ENCODE data around the gene CUTC. TPM values are rescaled to one million over a fixed set of nuclear protein-coding genes. Genes with fewer than 3 reads are reported as not detected.
A peak's percentile ranks its signal among the peaks of the same experiment; 100 is the strongest.
"Not testable (repeated sequence)": the region's sequence is repeated elsewhere in the genome, so short reads cannot be mapped to it uniquely, and the experiment has no call there.

Gene CUTC
- polyA plus RNA-seq, 1 donor = 26.4 TPM

DNA sequence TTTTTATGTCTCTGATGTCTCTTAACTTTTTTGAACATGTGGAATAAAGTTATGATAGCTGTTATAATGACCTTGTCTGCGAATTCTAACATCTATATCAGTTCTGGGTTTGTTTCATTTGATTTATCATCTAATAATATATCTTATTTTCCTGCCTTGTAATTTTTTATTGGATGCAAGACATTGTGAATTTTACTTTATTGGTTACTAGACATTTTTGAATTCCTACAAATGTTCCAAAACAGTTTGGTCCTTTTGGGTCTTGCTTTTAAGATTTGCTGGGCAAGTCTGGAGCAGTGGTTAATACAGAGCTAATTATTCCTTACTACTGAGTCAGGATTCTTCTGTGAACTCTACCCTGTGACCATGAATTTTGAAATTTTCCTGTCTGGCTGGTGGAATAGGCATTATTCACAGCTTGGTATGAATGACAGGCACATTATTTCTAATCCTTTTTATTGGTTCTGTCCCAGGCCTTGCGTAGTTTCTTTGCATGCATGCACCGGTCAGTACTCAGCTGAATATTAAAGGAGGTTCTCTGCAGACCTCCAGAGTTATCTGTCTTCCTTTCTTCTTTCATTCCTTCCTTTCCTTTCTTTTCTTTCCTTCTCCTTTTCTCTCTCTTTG lies 9.0 kb downstream of the CUTC start:
- H3K4me1 ChIP-seq (ENCODE audit: control insufficient read depth, insufficient read depth, low read length) = no peaks in the 10 kb centered on the region
- H3K27me3 ChIP-seq (ENCODE audit: control insufficient read depth, insufficient read depth, low read length) = no peaks in the 10 kb centered on the region
- H3K9me3 ChIP-seq (ENCODE audit: control insufficient read depth, low read depth, low read length) = peaks cover 13% of the 10 kb centered on the region
- no peak for DNase-seq
- WGBS (ENCODE audit: insufficient coverage, low lambda C conversion rate) = 100% methylated on average over 3 of the region's 3 CpGs
- no peak overlapping the region for H3K4me3 ChIP-seq (ENCODE audit: low read length)
- no peak overlapping the region for H3K27ac ChIP-seq (ENCODE audit: low read length)
- H3K36me3 ChIP-seq (ENCODE audit: control insufficient read depth, insufficient read depth, low read length) = peaks cover 61% of the 10 kb centered on the region

DNA sequence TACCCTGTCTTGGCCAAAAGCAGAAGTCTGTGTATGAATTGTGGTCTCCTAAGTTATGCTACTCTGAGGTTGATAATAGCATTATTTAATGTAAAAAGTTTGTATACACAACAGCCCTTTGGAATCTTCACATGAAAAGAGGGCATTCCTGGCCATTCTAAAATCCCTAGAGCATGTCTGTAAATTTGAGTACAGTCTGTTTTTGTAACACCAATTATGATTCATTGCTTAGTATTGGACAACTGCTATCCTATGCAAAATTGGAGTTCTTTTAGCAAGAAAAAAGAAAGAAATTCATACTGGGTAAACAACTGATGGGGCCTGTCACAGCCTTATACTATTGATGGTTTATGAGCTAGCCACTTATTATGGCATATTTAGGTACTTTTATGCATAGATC lies 10.2 kb downstream of the CUTC start:
- DNase-seq = no peak
- Histone ChIP-seq H3K4me1 (ENCODE audit: control insufficient read depth, insufficient read depth, low read length) (no peaks in the 10 kb centered on the region), H3K36me3 (ENCODE audit: control insufficient read depth, insufficient read depth, low read length) (peaks cover 60% of the 10 kb centered on the region), H3K9me3 (ENCODE audit: control insufficient read depth, low read depth, low read length) (peaks cover 13% of the 10 kb centered on the region), H3K4me3 (ENCODE audit: low read length) (no peak overlapping the region), H3K27me3 (ENCODE audit: control insufficient read depth, insufficient read depth, low read length) (no peaks in the 10 kb centered on the region), H3K27ac (ENCODE audit: low read length) (no peak overlapping the region)

DNA sequence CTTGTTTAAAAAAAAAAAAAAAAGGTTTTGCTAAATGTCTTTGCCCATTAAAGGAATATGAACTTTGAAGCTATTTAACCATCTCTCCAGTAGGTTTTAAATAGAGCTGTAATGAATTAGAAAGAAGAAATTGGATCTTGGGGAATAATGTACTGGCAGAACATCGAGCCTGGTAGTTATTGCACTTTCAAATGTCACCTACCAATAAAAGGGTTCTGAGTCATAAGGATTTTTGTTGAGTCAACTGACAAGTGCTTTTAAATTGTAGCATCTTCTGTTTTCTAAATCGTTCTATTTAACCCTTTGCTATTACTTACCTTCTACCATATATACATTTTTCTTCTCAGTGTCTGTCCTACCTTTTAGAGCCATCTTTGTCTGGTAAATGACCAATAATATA lies 10.7 kb downstream of the CUTC start:
- no peak for DNase-seq
- no peak overlapping the region for H3K27ac ChIP-seq (ENCODE audit: low read length)
- 90% methylated on average over 2 of the region's 2 CpGs for WGBS (ENCODE audit: insufficient coverage, low lambda C conversion rate)
- H3K4me3 ChIP-seq (ENCODE audit: low read length) = no peak overlapping the region
- no peaks in the 10 kb centered on the region for H3K27me3 ChIP-seq (ENCODE audit: control insufficient read depth, insufficient read depth, low read length)
- peaks cover 59% of the 10 kb centered on the region for H3K36me3 ChIP-seq (ENCODE audit: control insufficient read depth, insufficient read depth, low read length)
- H3K9me3 ChIP-seq (ENCODE audit: control insufficient read depth, low read depth, low read length) = peaks cover 13% of the 10 kb centered on the region
- H3K4me1 ChIP-seq (ENCODE audit: control insufficient read depth, insufficient read depth, low read length) = no peaks in the 10 kb centered on the region

DNA sequence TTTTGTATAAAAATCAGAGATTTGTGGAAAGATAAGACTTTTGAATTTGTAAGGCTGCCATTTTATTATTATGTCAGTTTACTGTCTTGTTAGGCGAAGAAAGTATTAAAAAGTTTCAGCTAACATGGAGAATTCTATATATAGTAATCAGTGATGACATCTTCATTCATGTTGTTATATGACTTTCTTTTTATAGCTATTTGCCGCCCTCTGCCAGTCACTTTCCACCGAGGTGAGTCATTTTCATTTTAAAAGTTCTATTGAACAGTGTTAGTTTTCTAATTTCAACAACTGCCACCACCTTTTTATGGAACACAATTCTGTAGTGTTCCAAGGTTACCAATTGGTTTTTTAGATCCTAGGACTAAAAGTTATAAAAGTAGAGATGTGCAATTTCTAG lies 11.8 kb downstream of the CUTC start:
- Histone ChIP-seq H3K4me1 (ENCODE audit: control insufficient read depth, insufficient read depth, low read length) (no peaks in the 10 kb centered on the region), H3K27me3 (ENCODE audit: control insufficient read depth, insufficient read depth, low read length) (no peaks in the 10 kb centered on the region), H3K27ac (ENCODE audit: low read length) (no peak overlapping the region), H3K9me3 (ENCODE audit: control insufficient read depth, low read depth, low read length) (peaks cover 13% of the 10 kb centered on the region), H3K4me3 (ENCODE audit: low read length) (no peak overlapping the region), H3K36me3 (ENCODE audit: control insufficient read depth, insufficient read depth, low read length) (peaks cover 64% of the 10 kb centered on the region)
- DNase-seq = no peak
- WGBS (ENCODE audit: insufficient coverage, low lambda C conversion rate) = 100% methylated on average over 3 of the region's 3 CpGs

DNA sequence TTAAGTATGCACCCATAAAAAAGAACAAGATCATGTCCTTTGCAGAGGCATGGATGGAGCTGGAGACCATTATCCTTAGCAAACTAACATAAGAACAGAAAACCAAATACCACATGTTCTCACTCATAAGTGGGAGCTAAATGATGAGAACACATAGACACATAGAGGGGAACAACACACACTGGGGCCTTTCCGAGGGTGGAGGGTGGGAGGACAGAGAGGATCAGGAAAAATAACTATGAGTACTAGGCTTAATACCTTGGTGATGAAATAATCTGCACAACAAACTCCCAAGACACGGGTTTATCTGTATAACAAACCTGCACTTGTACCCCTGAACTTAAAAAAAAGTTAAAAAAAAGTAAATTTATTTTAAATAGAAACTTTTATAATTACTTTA lies 14.1 kb downstream of the CUTC start:
- peaks cover 57% of the 10 kb centered on the region for H3K36me3 ChIP-seq (ENCODE audit: control insufficient read depth, insufficient read depth, low read length)
- not testable (repeated sequence) for H3K4me3 ChIP-seq (ENCODE audit: low read length); H3K27me3 ChIP-seq (ENCODE audit: control insufficient read depth, insufficient read depth, low read length); DNase-seq; H3K4me1 ChIP-seq (ENCODE audit: control insufficient read depth, insufficient read depth, low read length); H3K9me3 ChIP-seq (ENCODE audit: control insufficient read depth, low read depth, low read length); H3K27ac ChIP-seq (ENCODE audit: low read length)
- WGBS (ENCODE audit: insufficient coverage, low lambda C conversion rate) = no CpG with 5 or more reads among the region's 2 CpGs

DNA sequence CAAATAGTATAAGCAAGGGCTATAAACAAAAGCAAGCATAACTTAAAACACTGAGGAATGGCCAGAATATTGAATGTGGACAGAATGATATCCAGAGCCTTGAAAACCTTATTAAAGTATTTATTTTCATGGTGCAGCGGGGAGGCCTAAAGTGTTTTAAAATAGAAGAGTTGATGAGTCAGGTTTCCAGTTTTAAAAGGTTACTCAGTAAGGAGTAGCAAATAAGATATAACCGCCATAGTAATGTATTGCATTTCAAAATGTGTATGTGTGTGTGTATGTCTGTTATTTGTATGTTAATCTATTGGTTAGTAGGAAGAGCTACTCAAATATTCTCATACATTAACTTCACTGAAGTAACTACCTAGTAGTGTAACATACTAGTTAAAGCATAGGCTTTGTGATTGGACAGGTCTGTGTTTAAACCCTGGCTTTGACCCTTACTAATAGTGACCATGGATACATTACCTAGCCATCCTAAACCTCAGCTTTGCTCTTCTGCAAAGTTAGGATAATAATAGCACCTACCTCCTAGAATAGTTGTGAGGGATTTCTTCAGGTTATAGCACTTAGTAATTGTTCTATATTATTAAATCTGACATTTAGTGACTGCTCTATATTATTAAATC lies 16.9 kb downstream of the CUTC start:
- no peaks in the 10 kb centered on the region for H3K4me1 ChIP-seq (ENCODE audit: control insufficient read depth, insufficient read depth, low read length)
- peaks cover 49% of the 10 kb centered on the region for H3K36me3 ChIP-seq (ENCODE audit: control insufficient read depth, insufficient read depth, low read length)
- WGBS (ENCODE audit: insufficient coverage, low lambda C conversion rate) = 100% methylated on average over 1 of the region's 2 CpGs
- no peaks in the 10 kb centered on the region for H3K27me3 ChIP-seq (ENCODE audit: control insufficient read depth, insufficient read depth, low read length)
- DNase-seq = no peak
- no peak overlapping the region for H3K27ac ChIP-seq (ENCODE audit: low read length)
- no peaks in the 10 kb centered on the region for H3K9me3 ChIP-seq (ENCODE audit: control insufficient read depth, low read depth, low read length)
- H3K4me3 ChIP-seq (ENCODE audit: low read length) = no peak overlapping the region

DNA sequence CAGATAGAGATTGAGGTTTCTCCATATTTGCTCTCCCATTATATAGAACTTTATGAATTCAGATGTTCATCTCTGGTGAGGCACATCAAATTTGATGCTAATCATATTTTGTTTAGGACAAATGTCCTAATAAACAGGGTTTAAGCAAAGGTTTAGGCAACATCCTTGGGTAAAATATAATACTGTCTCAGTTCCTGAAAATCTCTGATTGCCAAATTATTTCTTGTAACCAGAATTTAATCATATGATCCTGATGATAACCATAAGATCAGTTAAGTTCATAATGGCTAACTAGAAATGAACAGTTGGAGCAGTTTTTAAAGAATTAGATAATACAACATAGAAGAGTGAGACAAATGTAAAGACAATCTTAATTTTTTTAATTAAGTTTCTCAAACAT lies 18.6 kb downstream of the CUTC start:
- Histone ChIP-seq H3K36me3 (ENCODE audit: control insufficient read depth, insufficient read depth, low read length) (peaks cover 50% of the 10 kb centered on the region), H3K9me3 (ENCODE audit: control insufficient read depth, low read depth, low read length) (no peaks in the 10 kb centered on the region), H3K27ac (ENCODE audit: low read length) (no peak overlapping the region), H3K4me3 (ENCODE audit: low read length) (no peak overlapping the region), H3K27me3 (ENCODE audit: control insufficient read depth, insufficient read depth, low read length) (no peaks in the 10 kb centered on the region), H3K4me1 (ENCODE audit: control insufficient read depth, insufficient read depth, low read length) (peaks cover 5% of the 10 kb centered on the region)
- DNase-seq = no peak

DNA sequence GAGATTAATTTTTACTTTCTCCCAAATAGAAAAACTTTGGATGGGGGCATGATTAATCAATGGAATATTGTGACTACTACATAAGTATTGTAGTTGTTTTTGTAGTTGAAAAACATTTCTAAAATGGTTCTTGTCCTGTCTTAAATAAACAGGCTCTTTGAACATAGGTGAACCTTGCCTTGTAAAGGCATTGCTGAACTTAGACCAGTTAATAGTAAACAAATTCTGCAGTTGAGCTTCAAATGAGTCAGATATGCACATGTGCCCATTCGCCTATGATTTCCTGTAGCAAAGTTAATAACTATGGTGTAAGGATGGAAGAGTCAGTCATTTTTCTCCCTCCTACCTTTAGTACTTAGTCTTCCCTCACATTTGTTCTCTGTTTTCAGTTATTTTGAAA lies 22.6 kb downstream of the CUTC start:
- DNase-seq = peak; percentile 26 to 56
- Histone ChIP-seq H3K27me3 (ENCODE audit: control insufficient read depth, insufficient read depth, low read length) (no peaks in the 10 kb centered on the region), H3K36me3 (ENCODE audit: control insufficient read depth, insufficient read depth, low read length) (peaks cover 47% of the 10 kb centered on the region), H3K4me3 (ENCODE audit: low read length) (no peak overlapping the region), H3K9me3 (ENCODE audit: control insufficient read depth, low read depth, low read length) (no peaks in the 10 kb centered on the region), H3K4me1 (ENCODE audit: control insufficient read depth, insufficient read depth, low read length) (peaks cover 5% of the 10 kb centered on the region), H3K27ac (ENCODE audit: low read length) (peak overlapping the region; percentile 40)
- WGBS (ENCODE audit: insufficient coverage, low lambda C conversion rate) = no CpG with 5 or more reads among the region's 1 CpG

DNA sequence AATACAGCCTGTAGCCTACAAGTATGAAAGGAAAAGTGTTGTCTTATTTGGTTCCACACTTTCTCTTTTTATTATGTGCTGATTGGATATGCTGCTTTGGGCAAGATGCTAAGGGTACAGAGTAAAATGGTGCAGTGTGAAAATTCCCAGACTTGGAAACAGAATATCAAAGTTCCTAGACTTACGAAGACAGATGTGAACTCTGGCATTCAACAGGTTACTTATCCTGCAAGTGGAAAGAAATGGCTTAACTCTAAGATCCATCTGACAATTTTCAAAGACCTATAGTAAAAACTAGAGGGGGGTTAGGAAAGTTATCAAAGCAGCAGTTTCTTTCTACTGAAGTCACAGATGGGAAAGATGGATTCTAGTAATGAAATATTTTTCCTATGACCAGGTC lies 24.1 kb downstream of the CUTC start:
- Histone ChIP-seq H3K27ac (ENCODE audit: low read length) (no peak overlapping the region), H3K36me3 (ENCODE audit: control insufficient read depth, insufficient read depth, low read length) (peaks cover 53% of the 10 kb centered on the region), H3K4me3 (ENCODE audit: low read length) (no peak overlapping the region), H3K4me1 (ENCODE audit: control insufficient read depth, insufficient read depth, low read length) (peaks cover 5% of the 10 kb centered on the region), H3K9me3 (ENCODE audit: control insufficient read depth, low read depth, low read length) (no peaks in the 10 kb centered on the region), H3K27me3 (ENCODE audit: control insufficient read depth, insufficient read depth, low read length) (no peaks in the 10 kb centered on the region)
- no CpG with 5 or more reads among the region's 1 CpG for WGBS (ENCODE audit: insufficient coverage, low lambda C conversion rate)
- DNase-seq = no peak

DNA sequence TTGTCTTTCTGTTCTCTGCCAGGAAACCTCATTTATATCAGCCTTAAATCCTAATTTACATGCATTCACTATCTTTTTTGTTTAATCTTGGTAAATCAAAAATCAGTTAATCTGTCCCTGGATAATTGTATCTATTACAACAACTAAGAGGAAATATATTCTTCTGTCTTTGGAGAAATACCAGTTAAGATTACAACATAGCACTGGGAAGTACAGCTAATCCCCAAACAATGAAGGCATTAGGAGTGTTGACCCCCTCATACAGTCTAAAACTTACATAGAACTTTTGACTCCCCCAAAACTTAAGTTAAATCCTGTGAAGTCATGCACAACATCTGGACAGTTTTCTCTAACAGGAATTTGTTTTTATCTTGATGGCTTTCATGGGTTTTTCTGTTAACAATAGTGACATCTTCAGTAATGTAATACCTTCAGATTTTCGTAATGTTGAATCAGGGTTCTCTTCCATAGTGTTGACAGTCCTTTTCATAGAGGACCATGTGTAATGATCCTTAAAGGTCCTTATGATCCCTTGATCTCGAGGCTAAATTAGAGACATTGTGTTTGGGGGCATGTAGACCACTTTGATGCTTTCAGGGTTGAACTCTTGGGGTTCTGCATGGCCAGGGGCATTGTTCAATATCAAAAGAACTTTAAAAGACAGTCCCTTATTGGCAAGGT lies 26.3 kb downstream of the CUTC start:
- no peak for DNase-seq
- WGBS (ENCODE audit: insufficient coverage, low lambda C conversion rate) = no CpG with 5 or more reads among the region's 2 CpGs
- Histone ChIP-seq H3K4me1 (ENCODE audit: control insufficient read depth, insufficient read depth, low read length) (peaks cover 5% of the 10 kb centered on the region), H3K9me3 (ENCODE audit: control insufficient read depth, low read depth, low read length) (no peaks in the 10 kb centered on the region), H3K4me3 (ENCODE audit: low read length) (no peak overlapping the region), H3K27me3 (ENCODE audit: control insufficient read depth, insufficient read depth, low read length) (no peaks in the 10 kb centered on the region), H3K36me3 (ENCODE audit: control insufficient read depth, insufficient read depth, low read length) (peaks cover 45% of the 10 kb centered on the region), H3K27ac (ENCODE audit: low read length) (no peak overlapping the region)

DNA sequence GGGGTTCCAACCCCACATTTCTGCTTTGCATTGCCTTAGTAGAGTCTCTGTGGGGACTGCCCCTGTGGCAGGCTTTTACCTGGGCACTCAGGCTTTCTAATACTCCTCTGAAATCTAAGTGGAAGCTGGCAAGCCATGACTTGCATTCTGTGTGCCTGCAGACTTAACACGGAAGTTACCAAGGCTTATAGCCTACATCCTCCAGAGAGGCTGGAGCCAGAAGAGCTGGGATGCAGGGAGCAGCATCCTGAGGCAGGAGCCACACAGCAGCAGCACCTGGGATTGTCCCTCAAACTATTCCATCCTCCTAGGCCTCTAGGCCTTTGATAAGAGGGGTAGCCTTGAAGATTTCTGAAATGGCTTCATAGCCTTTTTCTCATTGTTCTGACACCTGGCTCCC lies 28.3 kb downstream of the CUTC start:
- Histone ChIP-seq H3K4me1 (ENCODE audit: control insufficient read depth, insufficient read depth, low read length) (no peaks in the 10 kb centered on the region), H3K27me3 (ENCODE audit: control insufficient read depth, insufficient read depth, low read length) (no peaks in the 10 kb centered on the region), H3K36me3 (ENCODE audit: control insufficient read depth, insufficient read depth, low read length) (peaks cover 35% of the 10 kb centered on the region), H3K27ac (ENCODE audit: low read length) (no peak overlapping the region), H3K9me3 (ENCODE audit: control insufficient read depth, low read depth, low read length) (peaks cover 3% of the 10 kb centered on the region), H3K4me3 (ENCODE audit: low read length) (no peak overlapping the region)
- no CpG with 5 or more reads among the region's 1 CpG for WGBS (ENCODE audit: insufficient coverage, low lambda C conversion rate)
- no peak for DNase-seq
